Activated CD4-positive, alpha-beta T cell treated with anti-CD3 and anti-CD28 coated beads, Interleukin-2, amount 50 U/mL, for 16 hours (primary cell): ENCODE results near the gene TTC16.
"Not testable (repeated sequence)": the region's sequence is repeated elsewhere in the genome, so short reads cannot be mapped to it uniquely, and the experiment has no call there.

ENCODE experiments used
- DNase-seq: peaks from one replicate; pipeline ENCODE4 v3.0.0-alpha.2; 2020

Gene TTC16

GRCh38 chr9:127770583-127770904, 54.7 kb downstream of the TTC16 start:
- DNase-seq: no peak

GRCh38 chr9:127770905-127771569, 55.2 kb downstream of the TTC16 start:
- peak; percentile 99 for DNase-seq

GRCh38 chr9:127771570-127772189, 55.8 kb downstream of the TTC16 start:
- no peak for DNase-seq

- no peak for DNase-seq
These were observed 56.7 kb downstream of the TTC16 start for GRCh38 chr9:127772603-127773002.

- DNase-seq: no peak
These were observed 57.4 kb downstream of the TTC16 start for GRCh38 chr9:127773272-127773671.

GRCh38 chr9:127773981-127774380, 58.1 kb downstream of the TTC16 start:
- no peak for DNase-seq

- DNase-seq: peak; percentile 89
These were observed 60.5 kb downstream of the TTC16 start for GRCh38 chr9:127776195-127776923.

GRCh38 chr9:127776924-127777289, 61.0 kb downstream of the TTC16 start:
- peak; percentile 54 for DNase-seq

- no peak for DNase-seq
These were observed 61.6 kb downstream of the TTC16 start for GRCh38 chr9:127777368-127777980.

- DNase-seq: peak; percentile 67
These were observed 62.6 kb downstream of the TTC16 start, which contains the start of gene SH2D3C for GRCh38 chr9:127778280-127779135. TSS of gene SH2D3C (minus strand) at chr9:127778666. CDS start at chr9:127778627, 39 bp downstream.

- peak; percentile 84 for DNase-seq
These were observed 63.5 kb downstream of the TTC16 start for GRCh38 chr9:127779136-127779981.

- DNase-seq: no peak
These were observed 64.4 kb downstream of the TTC16 start for GRCh38 chr9:127780126-127780885.

- not testable (repeated sequence) for DNase-seq
These were observed 65.0 kb downstream of the TTC16 start for GRCh38 chr9:127780909-127781308.
